ENCODE data around the gene ARID1A. TPM values are rescaled to one million over a fixed set of nuclear protein-coding genes. Genes with fewer than 3 reads are reported as not detected.
A peak's percentile ranks its signal among the peaks of the same experiment; 100 is the strongest.

ARID1A gene
- total and polyA plus RNA-seq, 2 donors from 2014 or later, result 9.9 to 71.7 TPM

DNA sequence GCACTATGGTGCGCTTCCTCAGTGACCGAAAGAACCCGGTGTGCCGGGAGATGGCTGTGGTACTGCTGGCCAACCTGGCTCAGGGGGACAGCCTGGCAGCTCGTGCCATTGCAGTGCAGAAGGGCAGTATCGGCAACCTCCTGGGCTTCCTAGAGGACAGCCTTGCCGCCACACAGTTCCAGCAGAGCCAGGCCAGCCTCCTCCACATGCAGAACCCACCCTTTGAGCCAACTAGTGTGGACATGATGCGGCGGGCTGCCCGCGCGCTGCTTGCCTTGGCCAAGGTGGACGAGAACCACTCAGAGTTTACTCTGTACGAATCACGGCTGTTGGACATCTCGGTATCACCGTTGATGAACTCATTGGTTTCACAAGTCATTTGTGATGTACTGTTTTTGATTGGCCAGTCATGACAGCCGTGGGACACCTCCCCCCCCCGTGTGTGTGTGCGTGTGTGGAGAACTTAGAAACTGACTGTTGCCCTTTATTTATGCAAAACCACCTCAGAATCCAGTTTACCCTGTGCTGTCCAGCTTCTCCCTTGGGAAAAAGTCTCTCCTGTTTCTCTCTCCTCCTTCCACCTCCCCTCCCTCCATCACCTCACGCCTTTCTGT, 84.6 kb downstream of the ARID1A start:
- no peaks in the 10 kb centered on the region for H3K9me3 ChIP-seq (ENCODE audit: control insufficient read depth in 2 of 3, insufficient read depth in 1 of 3, low read length in 3 of 3)
- FAIRE-seq (no peak), DNase-seq (no peak)
- H3K27ac ChIP-seq (ENCODE audit: low read depth in 2 of 2, low read length in 2 of 2), result no peak overlapping the region
- H3K27me3 ChIP-seq (ENCODE audit: control insufficient read depth, insufficient read depth, low read length), result no peaks in the 10 kb centered on the region
- peaks cover 8 to 43% (median 28%) of the 10 kb centered on the region in 3 donors for H3K36me3 ChIP-seq (ENCODE audit: control insufficient read depth in 2 of 3, insufficient read depth in 3 of 3, low read length in 3 of 3)
- H3K4me3 ChIP-seq (ENCODE audit: low read length in 3 of 3), result no peak overlapping the region
- no peak overlapping the region for H3K9ac ChIP-seq (ENCODE audit: low read length in 3 of 3)
- TF ChIP-seq, protein P1, sequence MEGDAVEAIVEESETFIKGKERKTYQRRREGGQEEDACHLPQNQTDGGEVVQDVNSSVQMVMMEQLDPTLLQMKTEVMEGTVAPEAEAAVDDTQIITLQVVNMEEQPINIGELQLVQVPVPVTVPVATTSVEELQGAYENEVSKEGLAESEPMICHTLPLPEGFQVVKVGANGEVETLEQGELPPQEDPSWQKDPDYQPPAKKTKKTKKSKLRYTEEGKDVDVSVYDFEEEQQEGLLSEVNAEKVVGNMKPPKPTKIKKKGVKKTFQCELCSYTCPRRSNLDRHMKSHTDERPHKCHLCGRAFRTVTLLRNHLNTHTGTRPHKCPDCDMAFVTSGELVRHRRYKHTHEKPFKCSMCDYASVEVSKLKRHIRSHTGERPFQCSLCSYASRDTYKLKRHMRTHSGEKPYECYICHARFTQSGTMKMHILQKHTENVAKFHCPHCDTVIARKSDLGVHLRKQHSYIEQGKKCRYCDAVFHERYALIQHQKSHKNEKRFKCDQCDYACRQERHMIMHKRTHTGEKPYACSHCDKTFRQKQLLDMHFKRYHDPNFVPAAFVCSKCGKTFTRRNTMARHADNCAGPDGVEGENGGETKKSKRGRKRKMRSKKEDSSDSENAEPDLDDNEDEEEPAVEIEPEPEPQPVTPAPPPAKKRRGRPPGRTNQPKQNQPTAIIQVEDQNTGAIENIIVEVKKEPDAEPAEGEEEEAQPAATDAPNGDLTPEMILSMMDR (IDR thresholded peaks at IDR 0.05; ENCODE audit: borderline replicate concordance, extremely low read depth, insufficient read depth), result no peak
- intact Hi-C loops (cut with DNase I), result loop anchor here (5.0 kb wide), 1 partner anchor 33 kb away; no protein-coding TSS in a partner anchor
- H3K4me1 ChIP-seq (ENCODE audit: control insufficient read depth in 2 of 3, insufficient read depth in 2 of 3, low read depth in 1 of 3, low read length in 3 of 3), result peaks cover 8 to 37% (median 20%) of the 10 kb centered on the region in 3 donors

DNA sequence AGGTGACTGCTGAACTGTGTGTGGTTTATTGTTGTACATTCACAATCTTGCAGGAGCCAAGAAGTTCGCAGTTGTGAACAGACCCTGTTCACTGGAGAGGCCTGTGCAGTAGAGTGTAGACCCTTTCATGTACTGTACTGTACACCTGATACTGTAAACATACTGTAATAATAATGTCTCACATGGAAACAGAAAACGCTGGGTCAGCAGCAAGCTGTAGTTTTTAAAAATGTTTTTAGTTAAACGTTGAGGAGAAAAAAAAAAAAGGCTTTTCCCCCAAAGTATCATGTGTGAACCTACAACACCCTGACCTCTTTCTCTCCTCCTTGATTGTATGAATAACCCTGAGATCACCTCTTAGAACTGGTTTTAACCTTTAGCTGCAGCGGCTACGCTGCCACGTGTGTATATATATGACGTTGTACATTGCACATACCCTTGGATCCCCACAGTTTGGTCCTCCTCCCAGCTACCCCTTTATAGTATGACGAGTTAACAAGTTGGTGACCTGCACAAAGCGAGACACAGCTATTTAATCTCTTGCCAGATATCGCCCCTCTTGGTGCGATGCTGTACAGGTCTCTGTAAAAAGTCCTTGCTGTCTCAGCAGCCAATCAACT, 85.5 kb downstream of the ARID1A start:
- H3K4me1 ChIP-seq (ENCODE audit: control insufficient read depth in 2 of 3, insufficient read depth in 2 of 3, low read depth in 1 of 3, low read length in 3 of 3), result peaks cover 15 to 45% (median 25%) of the 10 kb centered on the region in 3 donors
- no peak overlapping the region for H3K9ac ChIP-seq (ENCODE audit: low read length in 3 of 3)
- H3K9me3 ChIP-seq (ENCODE audit: control insufficient read depth in 2 of 3, insufficient read depth in 1 of 3, low read length in 3 of 3), result no peaks in the 10 kb centered on the region
- H3K27me3 ChIP-seq (ENCODE audit: control insufficient read depth, insufficient read depth, low read length), result no peaks in the 10 kb centered on the region
- FAIRE-seq (no peak), DNase-seq (no peak)
- intact Hi-C loops (cut with DNase I), result loop anchor here (5.0 kb wide), 1 partner anchor 34 kb away; no protein-coding TSS in a partner anchor
- H3K27ac ChIP-seq (ENCODE audit: low read depth in 2 of 2, low read length in 2 of 2), result no peak overlapping the region
- H3K4me3 ChIP-seq (ENCODE audit: low read length in 3 of 3), result no peak overlapping the region
- peaks cover 8 to 36% (median 27%) of the 10 kb centered on the region in 3 donors for H3K36me3 ChIP-seq (ENCODE audit: control insufficient read depth in 2 of 3, insufficient read depth in 3 of 3, low read length in 3 of 3)
- TF ChIP-seq, protein P1 (IDR thresholded peaks at IDR 0.05; ENCODE audit: borderline replicate concordance, extremely low read depth, insufficient read depth), result no peak

DNA sequence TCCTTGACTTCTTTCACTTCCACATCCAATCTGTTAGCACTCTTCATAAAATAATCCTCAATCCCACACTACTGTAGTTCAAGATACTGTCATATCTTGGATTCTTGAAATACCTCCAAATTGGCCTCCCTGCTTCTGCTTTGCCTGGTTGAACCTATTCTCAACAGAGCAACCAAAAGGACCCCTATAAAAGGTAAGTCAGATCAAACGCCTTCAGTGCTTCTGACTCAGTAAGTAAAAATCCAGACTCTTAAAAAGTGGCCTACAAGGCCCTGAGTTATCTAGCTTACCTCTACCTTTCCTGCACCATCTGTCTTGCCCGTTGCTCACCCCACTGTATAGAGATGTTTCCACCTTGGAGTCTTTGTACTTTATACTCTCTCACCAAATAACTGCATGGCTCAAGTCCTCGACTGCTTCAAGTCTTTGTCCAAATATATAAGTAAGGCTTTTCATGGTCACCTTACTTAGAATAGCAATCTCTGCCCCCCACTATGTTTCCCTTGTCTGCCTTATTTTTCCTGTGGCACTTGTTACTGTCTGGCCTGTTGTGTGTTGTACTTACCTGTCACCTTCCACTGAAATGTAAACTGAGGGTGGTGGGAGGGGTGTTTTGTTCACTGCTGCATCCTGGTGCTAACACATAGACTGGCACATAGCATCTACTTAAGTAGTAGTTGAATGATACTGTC, 86.9 kb downstream of the ARID1A start:
- Histone ChIP-seq H3K4me1 (ENCODE audit: control insufficient read depth in 2 of 3, insufficient read depth in 2 of 3, low read depth in 1 of 3, low read length in 3 of 3) (peaks cover 16 to 53% (median 32%) of the 10 kb centered on the region in 3 donors), H3K9ac (ENCODE audit: low read length in 3 of 3) (no peak overlapping the region), H3K27me3 (ENCODE audit: control insufficient read depth, insufficient read depth, low read length) (no peaks in the 10 kb centered on the region), H3K36me3 (ENCODE audit: control insufficient read depth in 2 of 3, insufficient read depth in 3 of 3, low read length in 3 of 3) (peaks cover 8 to 28% (median 24%) of the 10 kb centered on the region in 3 donors), H3K9me3 (ENCODE audit: control insufficient read depth in 2 of 3, insufficient read depth in 1 of 3, low read length in 3 of 3) (no peaks in the 10 kb centered on the region), H3K27ac (ENCODE audit: low read depth in 2 of 2, low read length in 2 of 2) (peak overlapping the region in 1 of 2 donors; percentile 8), H3K4me3 (ENCODE audit: low read length in 3 of 3) (no peak overlapping the region)
- FAIRE-seq (no peak), DNase-seq (no peak)
- intact Hi-C loops (cut with DNase I), result loop anchor here (5.0 kb wide), 1 partner anchor 35 kb away; no protein-coding TSS in a partner anchor
- TF ChIP-seq, protein P1 (IDR thresholded peaks at IDR 0.05; ENCODE audit: borderline replicate concordance, extremely low read depth, insufficient read depth), result no peak
